HG03108 (cell line): ENCODE results near the gene DEFB124.
"Not testable (repeated sequence)": the region's sequence is repeated elsewhere in the genome, so short reads cannot be mapped to it uniquely, and the experiment has no call there.

Source experiments
- ATAC-seq: cut with Tn5 transposase; IDR thresholded peaks from one replicate; pipeline ENCODE4 v1.9.1; 2021; ENCODE audit warnings: moderate library complexity; ENCODE audit not compliant: unreplicated experiment

DEFB124 gene

GRCh38 chr20:31489152-31489551 is 14.2 kb upstream of the DEFB124 start:
- ATAC-seq: no peak

- no peak for ATAC-seq
Measured at GRCh38 chr20:31488115-31488514, 13.2 kb upstream of the DEFB124 start.

GRCh38 chr20:31485450-31486339 is 10.8 kb upstream of the DEFB124 start:
- ATAC-seq: no peak

GRCh38 chr20:31484001-31484400 is 9.1 kb upstream of the DEFB124 start:
- ATAC-seq: no peak

- no peak for ATAC-seq
Measured at GRCh38 chr20:31476643-31477215, 1.8 kb upstream of the DEFB124 start.

- ATAC-seq: no peak
Measured at GRCh38 chr20:31476294-31476585, 1.3 kb upstream of the DEFB124 start.

- ATAC-seq: no peak
Measured at GRCh38 chr20:31475472-31476293, 756 bp upstream of the DEFB124 start.

- ATAC-seq: no peak
Measured at GRCh38 chr20:31474097-31474436, 860 bp downstream of the DEFB124 start.

GRCh38 chr20:31473331-31474096 is 1.4 kb downstream of the DEFB124 start:
- ATAC-seq: no peak

- no peak for ATAC-seq
Measured at GRCh38 chr20:31472395-31473330, 2.3 kb downstream of the DEFB124 start.

- ATAC-seq: not testable (repeated sequence)
Measured at GRCh38 chr20:31470946-31471345, 4.0 kb downstream of the DEFB124 start.

GRCh38 chr20:31454361-31454760 is 20.6 kb downstream of the DEFB124 start:
- no peak for ATAC-seq

- ATAC-seq: no peak
Measured at GRCh38 chr20:31452575-31452974, 22.4 kb downstream of the DEFB124 start.

GRCh38 chr20:31449511-31450414 is 25.2 kb downstream of the DEFB124 start:
- ATAC-seq: no peak

- no peak for ATAC-seq
Measured at GRCh38 chr20:31446084-31446819, 28.7 kb downstream of the DEFB124 start.

GRCh38 chr20:31440012-31440659 is 34.8 kb downstream of the DEFB124 start, which contains the start of gene DEFB123:
Gene DEFB123, plus strand, starts transcription at chr20:31440632. Its CDS starts 67 bp downstream, at chr20:31440699.
- ATAC-seq: no peak

GRCh38 chr20:31430568-31431115 is 44.3 kb downstream of the DEFB124 start:
- ATAC-seq: no peak
